ENCODE data around the gene SCML1.

Gene SCML1

DNA sequence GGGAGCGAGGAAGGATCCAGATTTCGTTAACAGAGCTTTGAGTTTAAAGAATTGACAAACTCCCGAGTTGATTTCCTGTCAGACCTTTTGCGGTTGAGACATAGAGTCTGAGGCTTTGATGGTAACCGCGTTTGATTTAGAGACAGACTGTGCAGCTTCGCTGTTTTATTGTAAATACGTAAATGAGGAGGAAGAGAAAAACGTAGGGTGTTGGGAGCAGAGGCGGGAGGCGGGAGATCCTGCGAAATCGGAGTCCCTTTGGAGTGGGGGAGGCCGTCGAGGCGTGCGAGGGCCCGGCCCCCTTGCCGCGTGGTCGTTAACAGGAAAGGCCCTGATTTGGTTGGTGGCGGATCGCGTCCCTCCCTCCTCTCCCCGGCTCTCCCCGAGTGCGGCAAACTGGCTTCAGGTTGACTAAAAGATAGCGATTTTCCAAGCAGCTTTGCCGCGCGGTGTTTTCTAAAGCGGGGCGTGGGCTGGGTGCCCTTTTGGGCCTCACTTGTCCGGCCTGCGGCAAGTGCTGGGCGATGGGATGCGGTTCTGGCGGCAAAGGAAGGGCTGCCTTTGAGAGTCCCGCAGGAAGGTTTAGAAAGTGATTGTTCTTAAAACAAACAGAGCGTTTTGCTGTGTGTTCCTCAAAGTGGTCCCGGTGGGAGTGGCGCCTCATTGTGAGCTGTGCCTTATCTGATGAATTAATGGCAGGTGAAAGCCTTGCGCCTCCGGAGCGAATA lies 857 bp downstream of the SCML1 start:
- TF ChIP-seq TEAD4 (IDR thresholded peaks at IDR 0.05) (no peak), TAF1 (IDR thresholded peaks at IDR 0.05; ENCODE audit: low read depth) (no peak), EGR1 (IDR thresholded peaks at IDR 0.05) (no peak), CREB1 (IDR thresholded peaks at IDR 0.05; ENCODE audit: low read depth) (no peak)
- TF ChIP-seq, protein P1, sequence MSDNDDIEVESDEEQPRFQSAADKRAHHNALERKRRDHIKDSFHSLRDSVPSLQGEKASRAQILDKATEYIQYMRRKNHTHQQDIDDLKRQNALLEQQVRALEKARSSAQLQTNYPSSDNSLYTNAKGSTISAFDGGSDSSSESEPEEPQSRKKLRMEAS (IDR thresholded peaks at IDR 0.05): peak; percentile 69

DNA sequence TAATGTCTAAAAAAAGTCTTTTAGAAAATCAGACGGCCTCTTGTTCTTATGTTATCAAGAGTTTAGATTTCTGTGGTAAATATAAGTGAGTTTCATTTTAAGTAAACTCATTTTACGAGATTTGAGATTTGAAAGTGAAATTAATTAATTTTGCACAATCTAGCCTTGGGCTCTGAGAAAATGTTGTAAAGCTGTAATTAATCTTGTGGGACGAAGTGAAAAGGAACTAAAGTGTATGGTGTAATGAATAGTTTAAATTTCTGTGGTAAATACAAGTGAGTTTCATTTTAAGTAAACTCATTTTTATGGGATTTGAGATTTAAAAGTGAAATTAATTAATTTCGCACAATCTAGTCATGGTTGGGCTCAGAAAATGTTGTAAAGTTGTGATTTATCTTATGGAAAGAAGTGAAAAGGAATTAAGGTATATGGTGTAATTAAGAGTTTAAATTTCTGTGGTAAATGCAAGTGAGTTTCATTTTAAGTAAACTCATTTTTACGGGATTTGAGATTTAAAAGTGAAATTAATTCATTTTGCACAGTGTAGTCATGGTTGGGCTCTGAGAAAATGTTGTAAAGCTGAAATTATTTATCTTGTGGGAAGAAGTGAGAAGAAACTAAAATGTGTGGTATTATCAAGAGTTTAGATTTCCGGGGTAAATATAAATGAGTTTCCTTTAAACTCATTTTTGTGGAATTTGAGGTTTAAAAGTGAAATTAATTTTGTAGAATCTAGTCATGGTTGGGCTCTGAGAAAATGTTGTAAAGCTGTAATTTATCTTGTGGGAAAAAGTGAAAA lies 1.6 kb downstream of the SCML1 start:
- no peak for TF ChIP-seq ZBTB7A (IDR thresholded peaks at IDR 0.05; ENCODE audit: low read depth)

DNA sequence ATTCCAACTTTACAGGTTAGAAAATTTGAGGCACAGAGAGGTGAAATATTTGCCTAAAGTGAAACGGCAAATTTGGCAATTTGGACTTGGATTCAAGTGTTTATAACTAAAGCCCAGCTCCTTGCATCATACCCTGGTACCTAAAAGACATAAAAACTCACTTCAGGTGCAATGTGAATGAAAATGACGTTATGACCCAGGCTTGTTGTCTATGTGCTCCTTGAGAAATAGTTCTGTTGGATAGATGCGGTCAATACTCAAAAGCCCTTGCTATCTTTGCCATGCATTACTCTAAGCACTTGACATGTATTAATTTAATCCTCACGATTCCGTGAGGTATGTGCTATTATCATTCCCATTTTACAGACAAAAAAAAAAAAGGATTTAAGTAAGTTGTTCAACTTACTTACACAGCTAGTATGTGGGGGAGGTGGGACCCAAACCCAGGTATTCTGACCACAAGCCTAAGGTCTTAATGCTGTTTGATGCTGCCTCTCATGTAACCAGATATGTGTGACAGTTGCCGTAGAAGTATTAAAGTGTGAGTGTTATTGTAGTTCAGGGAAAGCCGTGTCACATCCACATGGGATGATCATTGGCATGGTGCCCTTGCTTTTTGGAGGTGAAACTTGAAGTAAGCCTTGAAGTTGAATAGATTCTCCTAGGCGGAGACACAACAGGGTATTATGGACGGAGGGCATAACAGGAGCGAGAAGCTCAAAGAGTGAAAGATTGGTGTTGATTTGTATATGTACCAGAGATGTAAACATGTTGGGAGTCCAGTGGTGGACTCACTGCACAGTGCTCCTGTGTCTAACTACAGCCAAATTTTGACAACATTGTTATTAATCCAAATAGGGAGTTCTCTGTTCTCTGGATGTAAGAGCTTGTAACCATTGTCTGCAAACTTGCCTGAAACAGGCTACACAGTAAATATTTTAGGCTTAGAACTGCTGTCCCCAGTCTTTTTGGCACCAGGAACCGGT lies 3.1 kb downstream of the SCML1 start:
- TF ChIP-seq, protein P1 (IDR thresholded peaks at IDR 0.05): no peak
- no peak for TF ChIP-seq TCF12 (IDR thresholded peaks at IDR 0.05; ENCODE audit: low read depth)
- TF ChIP-seq CEBPB (IDR thresholded peaks at IDR 0.05): no peak
- TF ChIP-seq, protein P2, sequence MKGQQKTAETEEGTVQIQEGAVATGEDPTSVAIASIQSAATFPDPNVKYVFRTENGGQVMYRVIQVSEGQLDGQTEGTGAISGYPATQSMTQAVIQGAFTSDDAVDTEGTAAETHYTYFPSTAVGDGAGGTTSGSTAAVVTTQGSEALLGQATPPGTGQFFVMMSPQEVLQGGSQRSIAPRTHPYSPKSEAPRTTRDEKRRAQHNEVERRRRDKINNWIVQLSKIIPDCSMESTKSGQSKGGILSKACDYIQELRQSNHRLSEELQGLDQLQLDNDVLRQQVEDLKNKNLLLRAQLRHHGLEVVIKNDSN (IDR thresholded peaks at IDR 0.05): no peak
- TF ChIP-seq EP300 (IDR thresholded peaks at IDR 0.05; ENCODE audit: borderline replicate concordance): no peak
- no peak for TF ChIP-seq TAF1 (IDR thresholded peaks at IDR 0.05; ENCODE audit: low read depth)
- TF ChIP-seq EGR1 (IDR thresholded peaks at IDR 0.05): no peak
- no peak for TF ChIP-seq RAD21 (IDR thresholded peaks at IDR 0.05; ENCODE audit: low read depth)
- TF ChIP-seq, protein P3, sequence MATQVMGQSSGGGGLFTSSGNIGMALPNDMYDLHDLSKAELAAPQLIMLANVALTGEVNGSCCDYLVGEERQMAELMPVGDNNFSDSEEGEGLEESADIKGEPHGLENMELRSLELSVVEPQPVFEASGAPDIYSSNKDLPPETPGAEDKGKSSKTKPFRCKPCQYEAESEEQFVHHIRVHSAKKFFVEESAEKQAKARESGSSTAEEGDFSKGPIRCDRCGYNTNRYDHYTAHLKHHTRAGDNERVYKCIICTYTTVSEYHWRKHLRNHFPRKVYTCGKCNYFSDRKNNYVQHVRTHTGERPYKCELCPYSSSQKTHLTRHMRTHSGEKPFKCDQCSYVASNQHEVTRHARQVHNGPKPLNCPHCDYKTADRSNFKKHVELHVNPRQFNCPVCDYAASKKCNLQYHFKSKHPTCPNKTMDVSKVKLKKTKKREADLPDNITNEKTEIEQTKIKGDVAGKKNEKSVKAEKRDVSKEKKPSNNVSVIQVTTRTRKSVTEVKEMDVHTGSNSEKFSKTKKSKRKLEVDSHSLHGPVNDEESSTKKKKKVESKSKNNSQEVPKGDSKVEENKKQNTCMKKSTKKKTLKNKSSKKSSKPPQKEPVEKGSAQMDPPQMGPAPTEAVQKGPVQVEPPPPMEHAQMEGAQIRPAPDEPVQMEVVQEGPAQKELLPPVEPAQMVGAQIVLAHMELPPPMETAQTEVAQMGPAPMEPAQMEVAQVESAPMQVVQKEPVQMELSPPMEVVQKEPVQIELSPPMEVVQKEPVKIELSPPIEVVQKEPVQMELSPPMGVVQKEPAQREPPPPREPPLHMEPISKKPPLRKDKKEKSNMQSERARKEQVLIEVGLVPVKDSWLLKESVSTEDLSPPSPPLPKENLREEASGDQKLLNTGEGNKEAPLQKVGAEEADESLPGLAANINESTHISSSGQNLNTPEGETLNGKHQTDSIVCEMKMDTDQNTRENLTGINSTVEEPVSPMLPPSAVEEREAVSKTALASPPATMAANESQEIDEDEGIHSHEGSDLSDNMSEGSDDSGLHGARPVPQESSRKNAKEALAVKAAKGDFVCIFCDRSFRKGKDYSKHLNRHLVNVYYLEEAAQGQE (IDR thresholded peaks at IDR 0.05; ENCODE audit: low read depth): no peak
- TF ChIP-seq NFIC (IDR thresholded peaks at IDR 0.05): no peak

DNA sequence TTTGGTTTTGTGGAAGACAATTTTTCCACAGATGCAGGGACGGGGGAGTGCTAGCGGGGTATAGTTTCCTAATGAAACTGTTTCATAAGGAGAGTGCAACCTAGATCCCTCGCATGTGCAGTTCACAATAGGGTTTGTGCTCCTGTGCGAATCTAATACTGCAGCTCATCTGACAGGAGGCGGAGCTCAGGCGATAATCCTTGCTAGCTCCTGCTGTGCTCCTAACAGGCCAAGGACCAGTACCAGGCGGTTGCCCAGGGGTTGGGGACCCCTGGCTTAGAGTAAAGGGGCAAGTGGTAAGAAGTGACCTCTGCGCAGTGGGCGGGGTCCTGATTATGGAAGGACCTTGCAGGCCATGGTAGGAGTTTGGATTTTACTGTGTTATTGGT lies 3.8 kb downstream of the SCML1 start:
- no peak for TF ChIP-seq ZBTB7A (IDR thresholded peaks at IDR 0.05; ENCODE audit: low read depth)
- no peak for TF ChIP-seq YY1 (IDR thresholded peaks at IDR 0.05; ENCODE audit: low read depth)
- no peak for TF ChIP-seq EP300 (IDR thresholded peaks at IDR 0.05; ENCODE audit: borderline replicate concordance)
- TF ChIP-seq FOXM1 (IDR thresholded peaks at IDR 0.05; ENCODE audit: borderline replicate concordance, low read depth): no peak
- TF ChIP-seq CEBPB (IDR thresholded peaks at IDR 0.05): no peak
- TF ChIP-seq EGR1 (IDR thresholded peaks at IDR 0.05): no peak
- TF ChIP-seq, protein P3 (IDR thresholded peaks at IDR 0.05; ENCODE audit: low read depth): no peak
- TF ChIP-seq, protein P2 (IDR thresholded peaks at IDR 0.05): no peak
- no peak for TF ChIP-seq TAF1 (IDR thresholded peaks at IDR 0.05; ENCODE audit: low read depth)
- TF ChIP-seq RAD21 (IDR thresholded peaks at IDR 0.05; ENCODE audit: low read depth): no peak
- TF ChIP-seq NFIC (IDR thresholded peaks at IDR 0.05): no peak
- TF ChIP-seq TCF12 (IDR thresholded peaks at IDR 0.05; ENCODE audit: low read depth): no peak
- no peak for TF ChIP-seq CREB1 (IDR thresholded peaks at IDR 0.05; ENCODE audit: low read depth)

DNA sequence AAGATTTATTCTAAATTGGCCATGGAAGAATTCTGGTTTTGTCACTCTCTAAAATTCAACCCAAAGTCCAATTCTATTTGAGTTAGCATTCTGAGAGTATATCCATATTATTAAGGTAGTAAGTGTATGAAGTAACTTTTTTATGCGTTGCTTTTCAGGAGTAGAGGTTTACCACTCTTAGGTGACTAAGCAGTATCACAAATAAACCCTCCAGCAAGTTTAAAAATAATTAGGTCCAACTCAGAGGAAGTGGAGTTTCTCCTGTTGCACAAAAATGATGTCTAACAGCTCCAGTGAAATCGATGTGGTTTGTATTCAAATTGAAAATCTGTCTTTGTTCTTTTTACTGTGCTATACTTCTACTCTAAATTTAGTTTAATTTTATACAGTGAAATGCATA lies 6.6 kb downstream of the SCML1 start:
- no peak for TF ChIP-seq CREB1 (IDR thresholded peaks at IDR 0.05; ENCODE audit: low read depth)
- no peak for TF ChIP-seq CEBPB (IDR thresholded peaks at IDR 0.05)
- TF ChIP-seq, protein P1 (IDR thresholded peaks at IDR 0.05): no peak
- no peak for TF ChIP-seq EGR1 (IDR thresholded peaks at IDR 0.05)
- TF ChIP-seq, protein P3 (IDR thresholded peaks at IDR 0.05; ENCODE audit: low read depth): no peak
- no peak for TF ChIP-seq YY1 (IDR thresholded peaks at IDR 0.05; ENCODE audit: low read depth)
- TF ChIP-seq EP300 (IDR thresholded peaks at IDR 0.05; ENCODE audit: borderline replicate concordance): no peak
- TF ChIP-seq FOXM1 (IDR thresholded peaks at IDR 0.05; ENCODE audit: borderline replicate concordance, low read depth): no peak
- TF ChIP-seq TEAD4 (IDR thresholded peaks at IDR 0.05): no peak
- no peak for TF ChIP-seq ZBTB7A (IDR thresholded peaks at IDR 0.05; ENCODE audit: low read depth)
- no peak for TF ChIP-seq TCF12 (IDR thresholded peaks at IDR 0.05; ENCODE audit: low read depth)
- no peak for TF ChIP-seq NFIC (IDR thresholded peaks at IDR 0.05)
- TF ChIP-seq, protein P2 (IDR thresholded peaks at IDR 0.05): no peak
- no peak for TF ChIP-seq RAD21 (IDR thresholded peaks at IDR 0.05; ENCODE audit: low read depth)
- no peak for TF ChIP-seq TAF1 (IDR thresholded peaks at IDR 0.05; ENCODE audit: low read depth)
